ENCODE results near the gene ECM1.

The ECM1 gene

GRCh38 chr1:150507912-150508864 is at the start of gene ECM1:
Gene ECM1 (plus strand): TSS chr1:150508109. CDS start chr1:150508210, 101 bp downstream.
- DNase-seq, result no peak

GRCh38 chr1:150464422-150464826 is 43.5 kb upstream of the ECM1 start:
- peak; percentile 57 for DNase-seq

- no peak for DNase-seq
These were observed 40.9 kb upstream of the ECM1 start for GRCh38 chr1:150466964-150467363.

GRCh38 chr1:150469291-150469690 is 38.6 kb upstream of the ECM1 start:
- no peak for DNase-seq

GRCh38 chr1:150472601-150473200 is 35.2 kb upstream of the ECM1 start:
- DNase-seq, result no peak

GRCh38 chr1:150473659-150474058 is 34.2 kb upstream of the ECM1 start:
- DNase-seq, result no peak

GRCh38 chr1:150474869-150475268 is 33.0 kb upstream of the ECM1 start:
- DNase-seq, result no peak

GRCh38 chr1:150476754-150477153 is 31.2 kb upstream of the ECM1 start:
- DNase-seq, result peak; percentile 60

GRCh38 chr1:150477320-150477719 is 30.6 kb upstream of the ECM1 start:
- DNase-seq, result peak; percentile 43

GRCh38 chr1:150477733-150478132 is 30.2 kb upstream of the ECM1 start:
- DNase-seq, result no peak

GRCh38 chr1:150479370-150479769 is 28.5 kb upstream of the ECM1 start:
- DNase-seq, result no peak

GRCh38 chr1:150479927-150480352 is 28.0 kb upstream of the ECM1 start:
- no peak for DNase-seq

GRCh38 chr1:150484431-150484830 is 23.5 kb upstream of the ECM1 start:
- DNase-seq, result no peak

GRCh38 chr1:150484861-150485260 is 23.0 kb upstream of the ECM1 start:
- no peak for DNase-seq

GRCh38 chr1:150486966-150487762 is 20.7 kb upstream of the ECM1 start, which contains the start of gene TARS2:
Gene TARS2 (plus strand): TSS chr1:150487419. CDS start chr1:150487451, 32 bp downstream.
- peak; percentile 99 for DNase-seq

- DNase-seq, result no peak
These were observed 20.2 kb upstream of the ECM1 start for GRCh38 chr1:150487763-150488115.

GRCh38 chr1:150493175-150493574 is 14.7 kb upstream of the ECM1 start:
- no peak for DNase-seq

GRCh38 chr1:150498342-150498741 is 9.6 kb upstream of the ECM1 start:
- no peak for DNase-seq

GRCh38 chr1:150505431-150505830 is 2.5 kb upstream of the ECM1 start:
- DNase-seq, result no peak

- DNase-seq, result no peak
These were observed 1.1 kb downstream of the ECM1 start for GRCh38 chr1:150508982-150509381.

GRCh38 chr1:150511551-150511950 is 3.6 kb downstream of the ECM1 start:
- DNase-seq, result peak; percentile 40

- DNase-seq, result no peak
These were observed 4.2 kb downstream of the ECM1 start for GRCh38 chr1:150511985-150512660.

GRCh38 chr1:150512846-150513245 is 4.9 kb downstream of the ECM1 start:
- DNase-seq, result no peak
